Pancreas (tissue), 10 donors: ENCODE measurements around the gene PRELID2. TPM values are rescaled to one million over a fixed set of nuclear protein-coding genes. Genes with fewer than 3 reads are reported as not detected.

Source experiments
- ATAC-seq, 4 donors: fragments of 200-7000 bp; cut with Tn5 transposase; one replicate each; pipeline versions ENCODE4 v1.8.0 to v1.9.1; 2020; ENCODE audit warnings: mild to moderate bottlenecking in 4 of 4, moderate library complexity in 4 of 4
- DNase-seq, 6 donors: peaks; one replicate each; pipeline ENCODE4 v3.0.0-alpha.2; 2020
- FAIRE-seq: peaks from 2 replicates; lab custom pipeline; 2012; peaks lifted over from hg19 to GRCh38; lab: Jason Lieb, UNC
- H3K27ac ChIP-seq, 4 donors: fragments of 200-600 bp; sonication (generic); 1 replicate in 3 of 4; 2 replicates in 1 of 4; pipeline versions ENCODE4 v1.5.0 to v1.8.0; 2020
- H3K27me3 ChIP-seq, 4 donors: fragments of 200-600 bp; one replicate each; pipeline ENCODE4 v1.8.0; 2021
- H3K36me3 ChIP-seq, 3 donors: fragments of 200-600 bp; sonication (generic) in 1 of 3; one replicate each; pipeline versions ENCODE4 v1.5.0 to v1.8.0; 2020 to 2021
- H3K4me1 ChIP-seq, 3 donors: fragments of 200-600 bp; one replicate each; pipeline ENCODE4 v1.8.0; 2021
- H3K4me3 ChIP-seq, 4 donors: fragments of 200-600 bp; sonication (generic) in 2 of 4; one replicate each; pipeline versions ENCODE4 v1.5.0 to v1.8.0; 2020 to 2021
- H3K9me3 ChIP-seq, 4 donors: fragments of 200-600 bp; one replicate each; pipeline ENCODE4 v1.8.0; 2021
- CTCF ChIP-seq, 4 donors: fragments of 200-600 bp; sonication (generic) in 3 of 4; IDR thresholded peaks; one replicate each; pipeline versions ENCODE4 v1.5.0 to v1.8.0; 2021; ENCODE audit warnings: antibody characterized with exemption in 4 of 4
- WGBS, 2 donors: extraction: QIAGEN DNeasy Blood & Tissue Kit; methylation state at CpG; one replicate each; pipeline ENCODE4 v1.1.7; 2013; 5-methylcytosine and 5-hydroxymethylcytosine counted together
- intact Hi-C, 3 donors: fragments of 100-400 bp; cut with DNase I; formaldehyde crosslinking; loops; one replicate each; pipeline versions ENCODE4 v1.11.1 to v1.14.2; 2022
- polyA plus RNA-seq, 2 donors: library from polyadenylated mRNA; stranded (reverse); fragments of 200-250 nt; gene quantifications; one replicate each; pipeline ENCODE4 v1.2.3, GENCODE V29; 2013
- total RNA-seq, 6 donors: library from RNA; stranded (reverse); fragmentation: NEBNext Ultra II Directional in 4 of 6; extraction: Animal tissue kit (Norgen Biotek cat#: 25700) in 4 of 6; gene quantifications; one replicate each; pipeline versions ENCODE4 v1.2.1 to v1.2.4, GENCODE V29; 2021 to 2023
- donor health status: healthy with polysubstance abuse.
- donor health status: DM: no; HTN: no; CAD: no; lungs with moderate emphysema.
- donor health status: DM: no; HTN: no; CAD: no.
- donor health status: control.
- donor health status: control.
- donor health status: Bipolar disorder and iron deficiency.
- donor health status: DM: yes; HTN: yes; CAD: no.
- donor health status: DM: no; HTN: no; CAD: no.
- donor health status: DM: no; HTN: no; CAD: no.
- donor health status: DM: yes; HTN: yes; CAD: no.

PRELID2 gene
- total and polyA plus RNA-seq, 8 donors: 4.0 to 15.2 (median 10.0) TPM

- WGBS, 2 donors: 95 to 96% methylated on average over 3 of the region's 3 CpGs
- FAIRE-seq: no peak
- no peak overlapping the region for H3K27ac ChIP-seq
Measured at GRCh38 chr5:145787507-145787906, 47.6 kb downstream of the PRELID2 start.

GRCh38 chr5:145787001-145787400 lies 48.1 kb downstream of the PRELID2 start:
- Histone ChIP-seq H3K27ac (no peak overlapping the region), H3K4me3 (no peak overlapping the region), H3K27me3 (no peaks in the 10 kb centered on the region), H3K9me3 (no peaks in the 10 kb centered on the region), H3K4me1 (no peaks in the 10 kb centered on the region), H3K36me3 (no peaks in the 10 kb centered on the region)
- DNase-seq (no peak), FAIRE-seq (no peak), ATAC-seq (no peak)
- intact Hi-C loops: no loop called here
- no peak for TF ChIP-seq CTCF (IDR thresholded peaks at IDR 0.05)
- 81 to 85% methylated on average over 5 of the region's 5 CpGs for WGBS, 2 donors

More at GRCh38 chr5:145787507-145787906, 47.6 kb downstream of the PRELID2 start:
- Histone ChIP-seq H3K36me3 (no peaks in the 10 kb centered on the region), H3K27me3 (no peaks in the 10 kb centered on the region), H3K4me1 (no peaks in the 10 kb centered on the region), H3K9me3 (no peaks in the 10 kb centered on the region), H3K4me3 (no peak overlapping the region)
- no peak for DNase-seq
- intact Hi-C loops: no loop called here
- TF ChIP-seq CTCF (IDR thresholded peaks at IDR 0.05): no peak
- ATAC-seq: no peak

- ATAC-seq: no peak
- DNase-seq: no peak
- Histone ChIP-seq H3K4me3 (no peak overlapping the region), H3K4me1 (no peaks in the 10 kb centered on the region), H3K27ac (no peak overlapping the region), H3K27me3 (no peaks in the 10 kb centered on the region), H3K9me3 (no peaks in the 10 kb centered on the region), H3K36me3 (no peaks in the 10 kb centered on the region)
- no peak for TF ChIP-seq CTCF (IDR thresholded peaks at IDR 0.05)
- intact Hi-C loops: no loop called here
- 84 to 95% methylated on average over 2 of the region's 2 CpGs for WGBS, 2 donors
- no peak for FAIRE-seq
Measured at GRCh38 chr5:145780982-145781381, 54.2 kb downstream of the PRELID2 start.

- no peaks in the 10 kb centered on the region for H3K4me1 ChIP-seq
- no peak overlapping the region for H3K4me3 ChIP-seq
- 96 to 97% methylated on average over 12 of the region's 12 CpGs for WGBS, 2 donors
- FAIRE-seq (no peak), DNase-seq (no peak), ATAC-seq (no peak)
- no peaks in the 10 kb centered on the region for H3K36me3 ChIP-seq
- intact Hi-C loops: no loop called here
- H3K27me3 ChIP-seq: no peaks in the 10 kb centered on the region
- H3K9me3 ChIP-seq: no peaks in the 10 kb centered on the region
- TF ChIP-seq CTCF (IDR thresholded peaks at IDR 0.05): no peak
- H3K27ac ChIP-seq: no peak overlapping the region
Measured at GRCh38 chr5:145778144-145778900, 56.8 kb downstream of the PRELID2 start.

- Histone ChIP-seq H3K4me3 (no peak overlapping the region), H3K27me3 (no peaks in the 10 kb centered on the region), H3K9me3 (no peaks in the 10 kb centered on the region), H3K27ac (no peak overlapping the region), H3K36me3 (no peaks in the 10 kb centered on the region), H3K4me1 (no peaks in the 10 kb centered on the region)
- FAIRE-seq: no peak
- no peak for ATAC-seq
- intact Hi-C loops: no loop called here
- no peak for TF ChIP-seq CTCF (IDR thresholded peaks at IDR 0.05)
- peak in 1 of 6 donors; percentile 25 for DNase-seq
- WGBS, 2 donors: 94 to 97% methylated on average over 11 of the region's 11 CpGs
Measured at GRCh38 chr5:145777445-145778063, 57.6 kb downstream of the PRELID2 start.
